Naive thymus-derived CD8-positive, alpha-beta T cell (primary cell): ENCODE data around the gene SLF2. TPM values are rescaled to one million over a fixed set of nuclear protein-coding genes. Genes with fewer than 3 reads are reported as not detected.

Source experiments
- ATAC-seq, 2 donors: fragments of 150-1000 bp; cut with Tn5 transposase in 1 of 2; sonication (Bioruptor Pico), chemical (Tn5 transposase) in 1 of 2; 1 replicate in 1 of 2; 2 replicates in 1 of 2; pipeline ENCODE4 v1.10.0; 2021; ENCODE audit warnings: mild to moderate bottlenecking in 2 of 2, moderate library complexity in 2 of 2
- POLR2A ChIA-PET: fragments of 350-600 bp; sonication (Branson Sonifier 250); formaldehyde crosslinking; loops from one replicate; lab custom pipeline; 2021; ENCODE audit warnings: antibody characterized with exemption; lab: Charles Lee
- DNase-seq, 10 donors: peaks; one replicate each; pipeline versions ENCODE4 v3.0.0 to v3.0.0-alpha.2; 2020 to 2022
- H3K27ac Mint-ChIP-seq, 10 donors: one replicate each; pipeline ENCODE4 v1.8.0; 2020 to 2022; ENCODE audit warnings: mild to moderate bottlenecking in 10 of 10, mixed read lengths in 10 of 10, moderate library complexity in 4 of 10, inconsistent platforms in 1 of 10
- H3K27me3 Mint-ChIP-seq, 5 donors: one replicate each; pipeline ENCODE4 v1.8.0; 2021 to 2022; ENCODE audit warnings: mixed read lengths in 5 of 5
- H3K36me3 Mint-ChIP-seq, 3 donors: one replicate each; pipeline ENCODE4 v1.8.0; 2020 to 2022; ENCODE audit warnings: mixed read lengths in 3 of 3, mild to moderate bottlenecking in 2 of 3, inconsistent platforms in 1 of 3
- H3K4me1 Mint-ChIP-seq, 4 donors: one replicate each; pipeline ENCODE4 v1.8.0; 2021 to 2022; ENCODE audit warnings: mixed read lengths in 4 of 4
- H3K4me3 Mint-ChIP-seq, 10 donors: one replicate each; pipeline ENCODE4 v1.8.0; 2020 to 2022; ENCODE audit warnings: mild to moderate bottlenecking in 10 of 10, mixed read lengths in 10 of 10, moderate library complexity in 6 of 10, inconsistent platforms in 1 of 10
- H3K9me3 Mint-ChIP-seq, 9 donors: one replicate each; pipeline ENCODE4 v1.8.0; 2020 to 2022; ENCODE audit warnings: mixed read lengths in 9 of 9, mild to moderate bottlenecking in 3 of 9, inconsistent platforms in 1 of 9, moderate library complexity in 1 of 9
- polyA plus RNA-seq, 3 donors: library from polyadenylated mRNA; unstranded; fragments of 300-500 nt; fragmentation: Illumina TruSeq; gene quantifications; one replicate each; pipeline ENCODE4 v1.2.3, GENCODE V29; 2021
- total RNA-seq, 8 experiments: library from RNA in 2 of 8; stranded (reverse) in 2 of 8; gene quantifications; one replicate each; pipeline ENCODE4 v1.2.3 and lab custom pipeline; 2021 to 2026

Gene SLF2
- total RNA-seq (10 to 100 TPM; 45.8 to 46.1 TPM), polyA plus RNA-seq (10 to 100 TPM in 2 of 3 donors, 1 to 10 TPM in 1; 9.7 to 11.2 (median 11.0) TPM), total RNA-seq (lab: John Stamatoyannopoulos, UW) (55.1 to 116 (median 69.6) reads per million in 6 experiments)

GRCh38 chr10:100912605-100913469, at the start of gene SLF2:
SLF2 (plus strand) TSS chr10:100912963; CDS start chr10:100913111, 148 bp downstream.
- peak; percentile 83 to 92 for ATAC-seq
- Mint-ChIP-seq H3K27ac (peak within 1 kb of the TSS; percentile 93 to 99 (median 98)), H3K4me1 (peaks cover 18 to 61% (median 46%) of the 10 kb centered on the region in 4 donors), H3K4me3 (peak within 1 kb of the TSS; percentile 95 to 100 (median 99)), H3K27me3 (no peaks in the 10 kb centered on the region), H3K9me3 (no peaks in the 10 kb centered on the region), H3K36me3 (peaks cover 0 to 25% (median 7%) of the 10 kb centered on the region in 3 donors)
- DNase-seq: peak; percentile 69 to 94 (median 90)
- POLR2A ChIA-PET: interaction anchor here (0.7 to 2.6 kb wide), 4 partner anchors 75 to 147 kb away, joined by 3 to 15 read pairs (median 4); partner anchors contain the start of genes MRPL43 and TWNK

GRCh38 chr10:100863433-100863832, 49.3 kb upstream of the SLF2 start:
- H3K9me3 Mint-ChIP-seq: peaks cover 0 to 1% (median 0%) of the 10 kb centered on the region in 9 donors
- ATAC-seq: no peak
- no peak overlapping the region for H3K4me3 Mint-ChIP-seq

GRCh38 chr10:100864036-100864885, 48.5 kb upstream of the SLF2 start:
- Mint-ChIP-seq H3K9me3 (peaks cover 0 to 1% (median 0%) of the 10 kb centered on the region in 9 donors), H3K4me3 (no peak overlapping the region), H3K27ac (no peak overlapping the region), H3K4me1 (peaks cover 0 to 8% (median 5%) of the 10 kb centered on the region in 4 donors), H3K27me3 (peaks cover 33 to 64% (median 42%) of the 10 kb centered on the region in 5 donors), H3K36me3 (no peaks in the 10 kb centered on the region)
- ATAC-seq (no peak), DNase-seq (no peak)
- POLR2A ChIA-PET: no interaction called here

More at GRCh38 chr10:100863433-100863832, 49.3 kb upstream of the SLF2 start:
- no peaks in the 10 kb centered on the region for H3K36me3 Mint-ChIP-seq
- H3K27me3 Mint-ChIP-seq: peaks cover 39 to 72% (median 51%) of the 10 kb centered on the region in 5 donors
- POLR2A ChIA-PET: no interaction called here
- DNase-seq: no peak
- no peak overlapping the region for H3K27ac Mint-ChIP-seq
- peaks cover 0 to 8% (median 5%) of the 10 kb centered on the region in 4 donors for H3K4me1 Mint-ChIP-seq

GRCh38 chr10:100864978-100865377, 47.8 kb upstream of the SLF2 start:
- Mint-ChIP-seq H3K27me3 (peaks cover 31 to 57% (median 43%) of the 10 kb centered on the region in 5 donors), H3K36me3 (no peaks in the 10 kb centered on the region), H3K4me1 (peaks cover 0 to 8% (median 5%) of the 10 kb centered on the region in 4 donors), H3K27ac (no peak overlapping the region), H3K9me3 (peaks cover 0 to 1% (median 0%) of the 10 kb centered on the region in 9 donors), H3K4me3 (no peak overlapping the region)
- POLR2A ChIA-PET: no interaction called here
- ATAC-seq (no peak), DNase-seq (no peak)

GRCh38 chr10:100866010-100866409, 46.8 kb upstream of the SLF2 start:
- Mint-ChIP-seq H3K9me3 (peaks cover 0 to 1% (median 0%) of the 10 kb centered on the region in 9 donors), H3K27ac (no peak overlapping the region), H3K4me3 (no peak overlapping the region), H3K27me3 (peaks cover 30 to 51% (median 40%) of the 10 kb centered on the region in 5 donors), H3K4me1 (peaks cover 0 to 8% (median 5%) of the 10 kb centered on the region in 4 donors), H3K36me3 (no peaks in the 10 kb centered on the region)
- POLR2A ChIA-PET: no interaction called here
- no peak for ATAC-seq
- no peak for DNase-seq

GRCh38 chr10:100866575-100867098, 46.1 kb upstream of the SLF2 start:
- no peak for ATAC-seq
- H3K9me3 Mint-ChIP-seq: peaks cover 0 to 1% (median 0%) of the 10 kb centered on the region in 9 donors
- H3K27me3 Mint-ChIP-seq: peaks cover 25 to 47% (median 38%) of the 10 kb centered on the region in 5 donors
- POLR2A ChIA-PET: no interaction called here
- H3K27ac Mint-ChIP-seq: no peak overlapping the region
- peaks cover 0 to 8% (median 5%) of the 10 kb centered on the region in 4 donors for H3K4me1 Mint-ChIP-seq
- no peaks in the 10 kb centered on the region for H3K36me3 Mint-ChIP-seq
- no peak overlapping the region for H3K4me3 Mint-ChIP-seq
- DNase-seq: no peak

GRCh38 chr10:100867261-100867963, 45.4 kb upstream of the SLF2 start:
- H3K4me3 Mint-ChIP-seq: no peak overlapping the region
- peaks cover 20 to 41% (median 34%) of the 10 kb centered on the region in 5 donors for H3K27me3 Mint-ChIP-seq
- DNase-seq (no peak), ATAC-seq (no peak)
- H3K9me3 Mint-ChIP-seq: peaks cover 0 to 1% (median 0%) of the 10 kb centered on the region in 9 donors
- peaks cover 0 to 8% (median 5%) of the 10 kb centered on the region in 4 donors for H3K4me1 Mint-ChIP-seq
- POLR2A ChIA-PET: no interaction called here
- H3K27ac Mint-ChIP-seq: no peak overlapping the region
- no peaks in the 10 kb centered on the region for H3K36me3 Mint-ChIP-seq

- H3K27me3 Mint-ChIP-seq: peaks cover 17 to 36% (median 28%) of the 10 kb centered on the region in 5 donors
- no peak overlapping the region for H3K27ac Mint-ChIP-seq
- DNase-seq (no peak), ATAC-seq (no peak)
- H3K9me3 Mint-ChIP-seq: peaks cover 0 to 1% (median 0%) of the 10 kb centered on the region in 9 donors
- H3K4me1 Mint-ChIP-seq: peaks cover 0 to 8% (median 4%) of the 10 kb centered on the region in 4 donors
- no peaks in the 10 kb centered on the region for H3K36me3 Mint-ChIP-seq
- POLR2A ChIA-PET: no interaction called here
- no peak overlapping the region for H3K4me3 Mint-ChIP-seq
Measured at GRCh38 chr10:100868382-100868781, 44.4 kb upstream of the SLF2 start.

GRCh38 chr10:100869399-100869798, 43.4 kb upstream of the SLF2 start:
- Mint-ChIP-seq H3K4me1 (peaks cover 0 to 8% (median 4%) of the 10 kb centered on the region in 4 donors), H3K4me3 (no peak overlapping the region), H3K36me3 (no peaks in the 10 kb centered on the region), H3K27me3 (peaks cover 13 to 37% (median 24%) of the 10 kb centered on the region in 5 donors), H3K9me3 (no peaks in the 10 kb centered on the region), H3K27ac (no peak overlapping the region)
- DNase-seq (no peak), ATAC-seq (no peak)
- POLR2A ChIA-PET: no interaction called here

- no peak overlapping the region for H3K4me3 Mint-ChIP-seq
- POLR2A ChIA-PET: no interaction called here
Measured at GRCh38 chr10:100872034-100872791, 40.5 kb upstream of the SLF2 start.

More at GRCh38 chr10:100872034-100872791, 40.5 kb upstream of the SLF2 start:
- DNase-seq (peak in 9 of 10 donors; percentile 5 to 71 (median 32)), ATAC-seq (peak; percentile 50 to 57)
- Mint-ChIP-seq H3K4me1 (peaks cover 0 to 2% (median 0%) of the 10 kb centered on the region in 4 donors), H3K27me3 (peaks cover 2 to 25% (median 10%) of the 10 kb centered on the region in 5 donors), H3K36me3 (no peaks in the 10 kb centered on the region), H3K9me3 (no peaks in the 10 kb centered on the region), H3K27ac (peak overlapping the region in 1 of 10 donors; percentile 15)
